ENCODE measurements around the gene CSF3R. TPM values are rescaled to one million over a fixed set of nuclear protein-coding genes. Genes with fewer than 3 reads are reported as not detected.

CSF3R gene
- total and polyA plus RNA-seq, 2 donors (not counting 3 experiments of a cell fraction or from before 2014, with no cell fraction given) = not detected

GRCh38 chr1:36457691-36458090 lies 25.0 kb downstream of the CSF3R start:
- no peaks in the 10 kb centered on the region for H3K4me1 ChIP-seq (ENCODE audit: control insufficient read depth, extremely low read depth, insufficient read depth, low read length)
- H3K4me2 ChIP-seq (ENCODE audit: insufficient read depth, low read length) = no peak overlapping the region
- dilution Hi-C loops (cut with MboI; ENCODE audit: extremely low pct_ligation_motif_present, low sequenced_read_pairs) = no loop called here
- no peak overlapping the region for H2AFZ ChIP-seq (ENCODE audit: low read depth, low read length)
- no peaks in the 10 kb centered on the region for H4K20me1 ChIP-seq (replicated peaks; ENCODE audit: control insufficient read depth, extremely low read depth, insufficient read depth, low read length)
- FAIRE-seq = no peak
- POLR2A ChIA-PET = no interaction called here
- H3K9me3 ChIP-seq (replicated peaks; ENCODE audit: control insufficient read depth, insufficient read depth, low read length) = no peaks in the 10 kb centered on the region
- BruUV-seq (replicated peaks) = no TSS peak
- no peaks in the 10 kb centered on the region for H3K9me1 ChIP-seq (replicated peaks; ENCODE audit: control insufficient read depth, extremely low read depth, insufficient read depth, low read length)
- intact Hi-C loops (cut with micrococcal nuclease) = no loop called here
- CTCF ChIA-PET = no interaction called here
- no peaks in the 10 kb centered on the region for H3K27me3 ChIP-seq (ENCODE audit: control insufficient read depth in 2 of 2, insufficient read depth in 2 of 2, low read length in 2 of 2)
- H3K27ac ChIP-seq (ENCODE audit: insufficient read depth, low read depth, low read length) = no peak overlapping the region
- TF ChIP-seq POLR2A (IDR thresholded peaks at IDR 0.05; ENCODE audit: low read depth, low read length) (no peak), GATA2 (IDR thresholded peaks at IDR 0.05; ENCODE audit: insufficient read depth, insufficient read length, low read depth, low read length) (no peak), CTCF (IDR thresholded peaks at IDR 0.05; ENCODE audit: extremely low read depth in 1 of 2, insufficient read depth in 1 of 2, low read depth in 1 of 2, low read length in 2 of 2) (no peak), MAX (IDR thresholded peaks at IDR 0.05; ENCODE audit: insufficient read depth, insufficient read length) (no peak), POLR2AphosphoS5 (IDR thresholded peaks at IDR 0.05; ENCODE audit: insufficient read depth, low read depth, low read length) (no peak), MYC (IDR thresholded peaks at IDR 0.05; ENCODE audit: low read depth, low read length) (no peak), JUN (IDR thresholded peaks at IDR 0.05; ENCODE audit: borderline replicate concordance, insufficient read depth, insufficient read length, low read depth) (no peak), EZH2 (IDR thresholded peaks at IDR 0.05; ENCODE audit: borderline replicate concordance, low read depth, low read length, severe bottlenecking) (no peak), FOS (IDR thresholded peaks at IDR 0.05; ENCODE audit: borderline replicate concordance, insufficient read depth, low read length) (no peak)
- H3K36me3 ChIP-seq (ENCODE audit: control insufficient read depth in 2 of 2, extremely low read depth in 1 of 2, insufficient read depth in 2 of 2, low read length in 2 of 2) = peaks cover 25 to 27% of the 10 kb centered on the region in 2 experiments
- H3K9ac ChIP-seq (replicated peaks; ENCODE audit: extremely low read depth, insufficient read depth, low read length) = no peak overlapping the region
- H3K4me3 ChIP-seq (replicated peaks in 1 of 3; ENCODE audit: insufficient read depth in 1 of 3, low read depth in 1 of 3, low read length in 3 of 3) = no peak overlapping the region
- DNase-seq (ENCODE audit: low read depth, low spot score) = no peak
- peaks cover 3% of the 10 kb centered on the region for H3K79me2 ChIP-seq (ENCODE audit: control insufficient read depth, insufficient read depth, low read length)

Measured in endothelial cell of umbilical vein (primary cell).